CD4-positive, alpha-beta T cell treated with Interleukin-12 subunit alpha and Interleukin-12 subunit beta, for 1 hour (primary cell): ENCODE measurements around the gene FCGR2B.
"Not testable (repeated sequence)": the region's sequence is repeated elsewhere in the genome, so short reads cannot be mapped to it uniquely, and the experiment has no call there.

Experiments used
- DNase-seq: peaks from one replicate; pipeline ENCODE4 v3.0.0-alpha.2; 2020

Gene FCGR2B

DNA sequence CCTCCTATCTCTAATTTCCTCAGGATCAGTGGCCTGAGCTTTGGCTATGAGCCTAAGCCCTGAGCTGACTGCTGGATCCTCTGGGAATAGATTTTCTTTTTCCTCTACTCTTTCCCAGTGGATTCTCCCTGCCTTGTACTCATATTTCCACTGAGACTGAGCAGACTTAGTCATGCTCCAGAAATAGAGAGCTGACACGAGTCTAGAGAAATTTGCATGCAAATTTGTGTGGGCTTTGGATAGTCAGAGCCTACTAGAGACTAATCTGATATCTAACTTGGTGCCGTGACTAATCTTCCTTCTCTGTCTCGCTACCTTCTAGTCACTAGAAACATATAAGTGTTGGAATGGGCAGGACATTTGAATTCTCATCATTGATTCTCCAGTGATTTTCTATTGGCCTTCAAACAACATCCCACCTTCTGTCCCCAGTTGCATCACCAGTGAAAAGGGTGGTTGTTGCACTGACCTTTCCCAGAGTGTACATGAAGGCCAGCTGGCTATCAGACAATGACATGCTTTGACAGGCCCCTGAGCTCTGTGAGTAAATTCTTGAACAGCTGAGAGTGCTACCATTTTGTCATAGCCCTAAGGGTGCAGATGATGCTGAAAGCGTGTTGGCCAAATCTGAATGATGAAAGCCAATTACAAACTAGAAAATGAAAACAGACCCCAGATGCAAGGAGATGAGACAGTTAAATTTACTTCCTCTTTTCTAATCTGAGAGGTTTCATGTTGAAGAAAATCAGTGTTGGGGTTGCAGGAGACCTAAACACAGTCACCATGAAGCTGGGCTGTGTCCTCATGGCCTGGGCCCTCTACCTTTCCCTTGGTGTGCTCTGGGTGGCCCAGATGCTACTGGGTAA, 43.8 kb downstream of the FCGR2B start, which contains the start of gene FCRLA:
FCRLA (plus strand) TSS at position 748 of the 866 bp plus-strand sequence; CDS start at position 784, 36 bp downstream.
- no peak for DNase-seq

DNA sequence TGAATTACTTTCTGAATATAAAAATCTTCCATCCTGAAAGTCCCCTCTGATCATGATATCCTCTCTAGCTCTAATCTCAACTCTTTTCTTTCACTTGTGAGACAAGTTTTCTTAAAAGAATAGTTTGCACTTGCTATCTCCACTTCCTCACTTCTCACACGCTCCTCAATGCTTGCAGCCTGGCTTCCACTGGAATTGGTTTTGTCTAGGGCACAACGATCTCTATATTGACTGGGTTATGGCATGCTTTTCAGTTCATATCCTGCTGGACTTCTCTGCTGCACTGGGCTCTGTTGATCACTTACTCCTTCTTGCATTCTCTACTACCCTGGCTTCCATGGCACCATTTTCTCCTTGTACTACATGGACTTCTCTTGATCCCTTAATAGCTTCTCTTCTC, 44.6 kb downstream of the FCGR2B start:
- DNase-seq: no peak

DNA sequence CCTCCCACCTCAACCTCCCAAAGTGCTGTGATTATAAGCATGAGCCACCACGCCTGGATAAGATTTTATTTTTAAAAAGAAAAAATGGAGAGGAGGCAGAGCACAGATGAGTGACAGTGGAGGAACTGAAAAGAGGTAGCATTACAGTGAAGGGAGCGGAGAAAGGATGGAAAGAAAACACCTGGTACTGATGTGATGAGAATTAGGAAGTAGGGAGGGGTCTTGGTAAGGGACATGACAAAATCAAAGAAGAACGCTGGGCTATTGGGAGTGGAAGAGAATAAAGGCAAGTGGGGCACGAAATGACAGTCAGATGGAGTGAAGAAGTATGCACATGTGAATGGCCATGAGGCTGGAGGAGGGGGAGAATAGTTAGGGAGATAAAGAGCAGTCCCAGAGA, 46.4 kb downstream of the FCGR2B start:
- no peak for DNase-seq

DNA sequence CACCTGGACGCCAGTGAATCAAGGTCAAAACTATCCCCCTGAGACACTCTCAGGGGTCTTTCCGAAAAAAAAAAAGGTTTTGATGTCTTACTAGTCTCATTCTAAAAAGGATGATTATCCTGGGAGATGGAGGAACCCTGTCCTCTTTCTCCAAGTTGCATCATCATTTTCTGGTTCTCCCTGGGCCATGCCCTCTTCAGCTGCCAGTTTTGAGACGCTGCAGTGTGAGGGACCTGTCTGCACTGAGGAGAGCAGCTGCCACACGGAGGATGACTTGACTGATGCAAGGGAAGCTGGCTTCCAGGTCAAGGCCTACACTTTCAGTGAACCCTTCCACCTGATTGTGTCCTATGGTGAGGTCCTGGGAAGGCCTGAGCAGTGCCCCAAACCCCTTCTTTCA, 47.6 kb downstream of the FCGR2B start:
- DNase-seq: no peak

DNA sequence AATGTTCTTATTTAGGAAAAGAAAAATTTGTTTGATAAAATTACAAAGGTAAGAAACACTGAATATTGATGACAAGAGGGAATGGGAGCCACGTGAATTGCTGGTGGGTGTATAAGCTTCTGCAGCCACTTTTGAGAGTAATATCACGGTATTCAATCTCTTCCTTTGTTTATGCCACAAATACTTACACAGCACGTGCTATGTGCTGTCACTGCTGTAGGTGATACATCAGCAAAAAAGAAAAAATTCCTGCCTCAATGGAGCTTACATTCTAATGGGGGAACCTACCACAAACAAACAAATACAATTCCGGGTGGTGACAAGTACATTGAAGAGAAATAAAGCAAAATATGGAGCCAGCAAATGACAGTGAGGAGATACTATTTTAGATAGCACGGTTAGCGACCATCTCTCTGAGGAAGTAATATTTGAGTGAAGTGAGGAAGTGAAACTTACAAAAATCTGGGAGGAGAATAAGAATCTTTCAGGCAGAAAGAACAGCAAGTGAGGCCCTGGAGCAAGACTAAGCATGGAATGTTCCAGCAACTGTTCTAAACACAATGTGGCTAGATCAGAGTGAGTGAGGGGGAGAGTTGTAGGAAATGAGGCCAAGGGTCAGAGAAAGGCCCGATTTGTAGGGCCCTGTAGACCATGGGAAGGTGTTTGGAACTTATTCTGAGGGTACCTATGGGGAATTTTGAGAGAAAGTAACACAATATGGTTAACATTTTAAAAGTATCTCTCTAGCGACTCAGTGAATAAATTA, 55.8 kb downstream of the FCGR2B start:
- DNase-seq: no peak

DNA sequence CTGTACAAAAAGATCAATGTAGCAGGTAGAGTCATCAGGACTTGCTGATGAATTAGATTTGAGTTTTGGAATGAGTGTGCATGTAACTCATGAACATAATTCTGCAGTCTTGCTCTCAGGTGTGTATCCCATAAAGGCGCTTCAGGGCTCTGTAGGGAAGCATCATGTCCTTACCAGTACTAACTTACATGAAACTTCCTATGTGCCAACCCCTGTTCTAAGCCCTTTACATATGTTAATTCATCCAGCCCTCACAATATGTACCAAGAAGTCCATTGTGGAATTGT, 56.3 kb downstream of the FCGR2B start:
- no peak for DNase-seq

DNA sequence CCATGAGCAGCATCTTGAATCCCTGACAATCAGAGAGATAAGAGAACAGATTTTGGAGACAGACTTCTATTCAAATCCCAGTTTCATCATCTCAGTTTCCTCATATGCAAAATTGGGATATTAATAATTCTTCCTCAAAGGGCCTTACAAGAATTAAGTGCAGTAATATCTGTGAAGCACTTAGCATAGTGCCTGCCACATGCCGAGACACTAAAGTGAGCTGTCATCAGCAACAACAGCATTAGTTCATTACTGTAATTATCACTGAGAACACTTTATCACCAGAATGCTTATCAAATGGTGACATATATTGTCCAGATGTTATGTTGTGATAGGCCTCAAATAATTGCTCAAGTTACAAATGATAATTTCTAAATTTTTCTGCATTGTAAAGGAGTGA, 57.5 kb downstream of the FCGR2B start:
- no peak for DNase-seq

DNA sequence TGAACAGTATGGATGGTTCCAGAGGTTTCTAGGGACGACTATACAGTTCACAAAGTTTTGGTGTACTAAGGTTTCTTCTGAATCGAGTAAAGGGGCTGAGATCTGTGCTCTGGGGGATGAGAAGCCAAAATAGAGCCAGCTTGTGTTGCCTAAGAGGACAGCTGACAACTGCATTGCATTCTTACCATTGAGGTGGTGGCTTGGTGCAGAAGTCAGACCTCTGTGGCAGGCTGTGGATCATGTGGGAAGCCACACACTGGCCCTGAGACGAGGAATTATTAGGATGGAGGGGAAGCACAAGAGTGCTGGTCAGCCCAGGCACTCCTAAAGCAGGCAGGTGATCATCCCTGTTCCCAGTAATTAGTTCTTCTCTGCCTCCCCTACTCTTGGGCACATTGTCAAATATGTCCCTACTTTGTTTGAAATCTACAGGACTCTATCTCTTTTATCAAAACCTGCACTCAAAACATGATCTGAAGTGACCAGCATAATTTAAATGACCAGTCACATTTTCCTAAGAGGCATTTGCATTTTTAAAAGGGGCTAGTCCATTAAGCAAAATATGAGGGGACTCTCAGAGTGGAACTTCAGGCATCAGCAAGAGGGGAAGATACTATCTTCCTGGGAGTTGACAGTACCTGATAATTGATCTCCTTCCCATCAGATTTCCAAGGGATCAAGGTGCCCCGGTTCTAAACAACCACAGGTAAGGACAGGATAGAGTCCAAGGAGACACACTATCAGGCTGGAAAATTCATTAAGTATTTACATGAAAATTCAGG, 58.2 kb downstream of the FCGR2B start, which contains the start of gene FCRLB:
FCRLB (plus strand) TSS at position 589 of the 782 bp plus-strand sequence. CDS start 1,129 bp downstream, outside the sequence.
- DNase-seq: no peak

DNA sequence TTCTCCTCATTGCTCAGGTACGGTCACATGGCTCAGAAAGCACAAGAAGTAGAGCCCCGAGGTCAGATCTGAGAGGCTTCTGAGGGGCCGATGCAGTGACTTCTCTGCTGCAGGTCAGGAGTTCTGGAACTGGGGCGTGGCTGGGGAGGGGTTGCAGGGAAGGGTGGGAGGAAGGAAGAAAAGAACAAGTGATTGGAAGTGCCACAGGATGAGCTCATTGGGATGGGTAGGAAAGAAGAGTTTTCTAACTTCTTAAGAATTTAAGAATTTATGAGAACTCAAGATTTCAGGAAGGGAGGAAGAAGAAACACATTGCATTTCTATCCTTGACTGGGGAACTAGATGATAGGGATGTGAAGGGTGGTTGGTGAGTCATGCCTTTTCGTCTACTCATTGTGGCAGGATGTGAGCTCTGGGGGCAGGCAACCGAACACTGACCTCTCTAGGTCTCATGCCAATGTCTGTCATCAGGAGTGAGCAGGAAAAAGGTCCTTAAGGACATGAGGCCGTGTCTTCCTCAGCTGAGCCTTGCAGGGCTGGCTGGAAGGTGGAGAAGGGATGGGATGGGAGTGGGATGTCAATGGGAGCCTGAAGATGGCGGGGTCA, 58.9 kb downstream of the FCGR2B start:
- DNase-seq: no peak

DNA sequence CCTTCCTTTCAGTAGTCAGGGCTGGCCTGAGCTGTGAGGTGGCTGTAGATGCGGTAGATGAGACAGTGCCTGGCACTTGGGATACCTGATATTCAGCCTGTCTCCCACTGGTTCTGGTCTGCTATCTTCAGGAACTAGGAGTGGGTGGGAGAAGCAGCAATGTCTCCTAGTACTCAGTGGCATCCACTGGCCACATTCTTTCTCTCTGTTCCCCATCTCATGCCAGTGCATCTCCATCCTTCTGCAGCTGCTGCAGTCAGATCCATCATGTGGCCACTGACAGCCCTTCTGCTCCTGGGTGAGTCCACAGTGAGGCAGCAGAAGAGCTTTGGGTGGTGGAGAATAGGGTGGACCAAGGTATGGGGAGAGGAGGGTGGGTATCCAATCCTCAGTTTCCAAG, 59.5 kb downstream of the FCGR2B start:
- no peak for DNase-seq

DNA sequence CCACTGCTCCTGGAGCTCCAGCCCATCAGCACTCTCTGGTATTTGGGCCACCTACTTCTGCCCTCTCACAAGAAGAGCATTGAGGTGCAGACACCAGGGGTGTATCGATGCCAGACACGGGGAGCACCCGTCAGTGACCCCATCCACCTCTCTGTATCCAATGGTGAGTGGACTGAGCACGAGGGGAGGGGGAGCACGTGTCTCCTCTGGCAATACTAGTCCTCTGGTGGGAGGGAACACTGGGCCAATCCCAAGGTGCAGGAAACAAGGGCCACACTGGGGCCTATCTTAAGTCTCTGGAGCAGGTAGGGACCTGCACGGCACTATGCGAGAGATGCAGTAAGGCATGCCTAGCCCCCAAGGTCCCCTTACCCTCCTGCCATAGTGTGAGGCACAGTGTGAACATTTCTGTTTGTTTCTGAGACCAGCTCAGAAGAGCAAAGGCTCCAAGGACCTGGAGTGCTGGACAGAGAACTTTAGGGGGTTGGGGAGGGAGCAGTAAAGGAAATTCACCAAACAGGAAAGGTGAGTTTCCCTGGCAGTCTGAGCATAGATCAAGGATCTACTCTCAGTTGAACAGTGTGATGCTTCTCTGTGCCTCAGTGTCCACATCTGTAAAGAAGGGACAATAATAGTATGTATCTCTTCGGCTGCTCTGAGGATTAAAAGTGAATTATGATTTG, 60.7 kb downstream of the FCGR2B start:
- no peak for DNase-seq

DNA sequence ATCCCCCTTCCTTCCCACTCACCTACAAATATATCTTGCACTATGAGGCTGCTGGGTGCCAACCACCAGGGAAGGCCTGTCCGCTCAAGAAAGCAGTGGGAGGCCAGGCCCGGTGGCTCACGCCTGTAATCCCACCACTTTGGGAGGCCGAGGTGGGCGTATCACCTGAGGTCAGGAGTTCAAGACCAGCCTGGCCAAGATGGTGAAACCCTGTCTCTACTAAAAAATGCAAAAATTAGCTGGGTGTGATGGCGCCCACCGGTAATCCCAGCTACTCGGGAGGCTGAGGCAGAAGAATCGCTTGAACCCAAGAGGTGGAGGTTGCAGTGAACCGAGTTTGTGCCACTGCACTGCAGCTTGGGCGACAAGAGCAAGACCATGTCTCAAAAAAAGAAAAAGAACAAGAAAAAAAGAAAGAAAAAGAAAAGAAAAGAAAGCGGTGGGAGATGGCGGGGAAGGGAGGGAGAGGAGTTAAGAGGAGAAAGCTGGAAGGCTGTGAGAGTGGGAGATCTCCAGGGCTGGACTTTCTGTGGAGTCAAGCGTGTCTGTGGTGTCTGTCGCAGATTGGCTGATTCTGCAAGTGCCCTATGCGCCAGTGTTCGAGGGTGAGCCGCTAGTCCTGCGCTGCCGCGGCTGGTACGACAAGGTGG, 62.4 kb downstream of the FCGR2B start:
- DNase-seq: not testable (repeated sequence)

DNA sequence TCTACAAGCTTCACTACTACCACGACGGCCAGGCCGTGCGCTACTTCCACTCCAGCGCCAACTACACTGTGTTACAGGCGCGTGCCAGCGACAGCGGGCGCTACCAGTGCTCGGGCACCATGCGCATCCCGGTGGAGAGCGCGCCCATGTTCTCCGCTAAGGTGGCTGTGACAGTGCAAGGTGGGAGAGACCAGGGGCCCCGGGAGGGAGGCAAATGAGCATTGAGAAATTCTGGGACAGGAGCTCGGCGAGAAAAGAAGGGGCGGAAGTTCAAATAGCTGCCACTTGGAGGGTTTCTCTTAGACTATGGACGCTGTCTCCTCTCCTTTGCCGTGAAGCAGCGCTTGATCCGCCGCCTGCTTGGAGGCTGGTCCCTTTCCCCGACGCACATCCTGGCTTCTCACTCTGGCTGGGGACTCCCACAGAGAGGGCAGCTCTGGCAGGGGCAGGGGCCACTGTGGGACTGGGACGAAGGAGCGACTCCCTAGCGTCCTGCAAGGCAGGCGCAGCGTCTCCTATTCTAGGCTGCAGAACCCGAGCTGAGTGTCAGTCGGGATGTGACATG, 63.0 kb downstream of the FCGR2B start:
- DNase-seq: peak; percentile 24

DNA sequence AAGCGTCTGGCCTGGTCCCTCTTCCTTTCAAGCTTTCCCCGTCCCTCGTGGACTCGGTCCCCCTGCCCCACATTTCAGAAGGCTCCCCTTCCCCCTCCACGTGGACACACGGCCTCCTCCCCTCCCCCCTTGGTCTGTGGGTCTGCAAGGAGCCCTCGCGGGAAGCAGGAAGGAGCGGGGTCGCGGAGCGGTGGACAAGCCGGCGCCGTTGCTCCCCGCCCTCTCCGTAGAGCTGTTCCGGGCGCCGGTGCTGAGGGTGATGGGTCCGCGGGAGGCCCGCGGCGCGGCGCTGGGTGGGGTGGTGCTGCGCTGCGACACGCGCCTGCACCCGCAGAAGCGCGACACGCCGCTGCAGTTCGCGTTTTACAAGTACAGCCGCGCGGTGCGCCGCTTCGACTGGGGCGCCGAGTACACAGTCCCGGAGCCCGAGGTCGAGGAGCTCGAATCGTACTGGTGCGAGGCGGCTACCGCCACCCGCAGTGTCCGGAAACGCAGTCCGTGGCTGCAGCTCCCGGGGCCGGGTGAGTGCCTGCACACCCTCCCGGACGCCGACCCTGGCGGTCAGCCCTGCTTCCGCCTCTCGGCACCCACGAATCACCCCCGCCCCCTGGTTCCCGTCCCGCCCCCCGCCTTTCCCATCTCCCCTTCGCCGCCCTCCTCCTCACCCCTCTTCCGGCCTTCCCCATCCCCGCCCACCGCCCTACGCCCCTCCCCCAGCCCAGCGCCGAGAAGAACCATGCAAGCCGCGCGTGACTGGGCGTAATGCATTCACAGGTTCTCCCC, 63.7 kb downstream of the FCGR2B start:
- DNase-seq: peak; percentile 74

DNA sequence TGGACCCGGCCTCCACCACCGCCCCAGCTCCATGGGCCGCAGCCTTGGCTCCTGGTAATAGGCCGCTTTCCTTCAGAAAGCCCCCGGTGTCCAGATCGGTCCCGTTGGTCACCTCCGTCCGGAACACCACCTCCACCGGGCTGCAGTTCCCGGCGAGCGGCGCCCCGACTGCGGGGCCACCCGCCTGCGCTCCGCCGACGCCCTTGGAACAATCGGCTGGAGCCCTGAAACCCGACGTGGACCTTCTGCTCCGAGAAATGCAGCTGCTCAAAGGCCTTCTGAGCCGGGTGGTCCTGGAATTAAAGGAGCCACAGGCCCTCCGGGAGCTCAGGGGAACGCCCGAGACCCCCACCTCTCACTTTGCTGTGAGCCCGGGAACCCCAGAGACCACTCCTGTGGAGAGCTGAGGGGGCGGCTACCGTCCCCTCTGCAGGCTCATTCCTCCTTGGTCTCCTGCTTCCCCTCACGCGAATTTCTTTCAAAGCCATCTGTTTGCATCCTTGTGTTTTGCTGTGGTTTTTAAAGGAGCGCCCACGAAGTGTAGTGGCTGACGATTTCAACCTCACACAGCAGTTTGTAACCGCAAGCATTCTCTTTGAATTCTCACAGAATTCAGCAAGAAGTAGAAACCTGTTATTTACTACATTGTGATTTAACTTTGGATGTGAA, 64.4 kb downstream of the FCGR2B start:
- peak; percentile 64 for DNase-seq
